ENCODE measurements around the gene CDCA5.

CDCA5 gene

DNA sequence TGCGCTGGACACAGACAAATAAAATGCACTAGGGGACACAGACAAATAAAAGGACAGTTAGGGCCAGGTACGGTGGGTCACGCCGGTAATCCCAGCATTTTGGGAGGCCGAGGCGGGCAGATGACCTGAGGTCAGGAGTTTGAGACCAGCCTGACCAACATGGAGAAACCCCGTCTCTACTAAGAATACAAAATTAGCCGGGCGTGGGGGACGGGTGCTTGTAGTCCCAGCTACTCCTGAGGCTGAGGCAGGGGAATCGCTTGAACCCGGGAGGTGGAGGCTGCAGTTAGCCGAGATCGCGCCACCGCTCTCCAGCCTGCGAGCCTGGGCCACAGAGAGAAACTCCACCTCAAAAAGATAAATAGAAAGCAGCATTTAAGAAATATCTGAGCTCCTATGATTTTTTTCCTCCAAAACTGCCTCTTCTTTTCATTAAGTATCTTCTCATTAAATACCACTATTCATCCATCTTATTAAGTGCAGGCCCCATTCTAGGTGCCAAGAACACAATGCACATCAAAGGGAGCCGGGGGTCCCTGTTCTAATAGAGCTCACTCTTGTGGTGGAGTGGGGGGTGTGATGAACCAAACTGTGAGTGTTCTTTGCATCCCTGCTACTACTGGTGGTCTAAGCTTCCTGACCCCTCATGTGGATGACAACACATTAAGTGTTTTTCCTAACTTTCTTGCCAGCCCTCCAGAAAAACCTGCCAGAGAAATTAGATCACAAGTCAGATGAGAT is 34.4 kb upstream of the CDCA5 start:
- Histone ChIP-seq H3K4me1 (ENCODE audit: control insufficient read depth, insufficient read depth, low read length, unreplicated experiment) (peaks cover 20% of the 10 kb centered on the region), H3K4me3 (ENCODE audit: low read depth, low read length) (no peak overlapping the region), H3K27ac (ENCODE audit: low read depth, low read length) (no peak overlapping the region), H3K36me3 (ENCODE audit: insufficient read depth, low read length) (peaks cover 13% of the 10 kb centered on the region; the same call in 1 of the 2 replicates), H2AFZ (ENCODE audit: low read length, unreplicated experiment) (no peak overlapping the region), H3K27me3 (ENCODE audit: insufficient read depth, low read length) (no peaks in the 10 kb centered on the region), H3K79me2 (ENCODE audit: control insufficient read depth, insufficient read depth, low read length, unreplicated experiment) (peaks cover 48% of the 10 kb centered on the region)

DNA sequence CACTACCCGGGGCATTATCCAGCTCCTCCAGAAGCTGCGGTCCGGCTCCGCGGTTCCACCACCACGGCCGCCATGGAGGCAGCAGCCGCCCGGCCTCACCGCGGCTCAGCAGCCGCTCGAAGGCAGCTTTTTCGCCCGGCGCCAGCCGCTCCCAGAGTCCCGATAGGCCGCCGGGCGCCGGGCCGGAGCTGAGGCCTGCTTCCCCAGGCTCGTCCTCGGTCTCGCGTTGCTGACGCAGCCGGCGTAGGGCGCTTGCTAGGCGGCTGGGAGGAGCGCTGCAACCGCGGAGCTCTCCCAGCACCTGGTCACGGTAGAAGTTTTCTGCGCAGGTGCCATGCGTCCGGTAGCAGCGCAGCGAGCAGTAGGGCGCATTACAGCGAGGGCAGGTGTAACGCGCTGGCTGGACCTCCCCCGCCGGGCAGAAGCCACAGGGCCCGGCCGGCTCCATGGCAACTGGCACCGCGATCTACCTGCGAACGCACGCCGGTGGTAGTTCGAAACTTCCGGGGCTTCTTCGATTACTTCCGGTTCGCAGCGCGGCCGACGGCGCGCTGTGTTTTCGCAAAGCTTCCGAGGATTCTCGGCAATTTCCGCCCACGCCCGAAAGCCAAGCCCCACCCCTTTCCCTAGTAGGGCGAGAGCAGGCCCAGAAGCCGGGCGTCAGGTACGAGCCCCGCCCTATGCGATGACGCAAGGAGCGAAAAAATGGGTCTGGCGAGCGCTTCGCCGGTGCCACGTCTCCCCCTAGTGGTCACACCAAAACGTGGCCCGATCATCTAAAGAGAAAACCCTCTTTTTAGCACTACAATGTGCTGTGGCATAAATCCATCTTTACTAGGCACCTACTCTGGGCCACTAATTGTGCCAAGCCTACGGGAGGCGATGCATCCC is 33.6 kb upstream of the CDCA5 start, which contains the start of gene ZNHIT2:
ZNHIT2 (minus strand) TSS at position 496 of the 891 bp plus-strand sequence; CDS start at position 448, 48 bp downstream.
- no peak within 1 kb of the TSS for H2AFZ ChIP-seq (ENCODE audit: low read length, unreplicated experiment)
- peaks cover 13% of the 10 kb centered on the region; the same call in 1 of the 2 replicates for H3K36me3 ChIP-seq (ENCODE audit: insufficient read depth, low read length)
- peak within 1 kb of the TSS; percentile 65 for H3K27ac ChIP-seq (ENCODE audit: low read depth, low read length)
- H3K4me3 ChIP-seq (ENCODE audit: low read depth, low read length), result peak within 1 kb of the TSS; percentile 78
- no peaks in the 10 kb centered on the region for H3K27me3 ChIP-seq (ENCODE audit: insufficient read depth, low read length)
- H3K79me2 ChIP-seq (ENCODE audit: control insufficient read depth, insufficient read depth, low read length, unreplicated experiment), result peaks cover 42% of the 10 kb centered on the region
- peaks cover 15% of the 10 kb centered on the region for H3K4me1 ChIP-seq (ENCODE audit: control insufficient read depth, insufficient read depth, low read length, unreplicated experiment)

DNA sequence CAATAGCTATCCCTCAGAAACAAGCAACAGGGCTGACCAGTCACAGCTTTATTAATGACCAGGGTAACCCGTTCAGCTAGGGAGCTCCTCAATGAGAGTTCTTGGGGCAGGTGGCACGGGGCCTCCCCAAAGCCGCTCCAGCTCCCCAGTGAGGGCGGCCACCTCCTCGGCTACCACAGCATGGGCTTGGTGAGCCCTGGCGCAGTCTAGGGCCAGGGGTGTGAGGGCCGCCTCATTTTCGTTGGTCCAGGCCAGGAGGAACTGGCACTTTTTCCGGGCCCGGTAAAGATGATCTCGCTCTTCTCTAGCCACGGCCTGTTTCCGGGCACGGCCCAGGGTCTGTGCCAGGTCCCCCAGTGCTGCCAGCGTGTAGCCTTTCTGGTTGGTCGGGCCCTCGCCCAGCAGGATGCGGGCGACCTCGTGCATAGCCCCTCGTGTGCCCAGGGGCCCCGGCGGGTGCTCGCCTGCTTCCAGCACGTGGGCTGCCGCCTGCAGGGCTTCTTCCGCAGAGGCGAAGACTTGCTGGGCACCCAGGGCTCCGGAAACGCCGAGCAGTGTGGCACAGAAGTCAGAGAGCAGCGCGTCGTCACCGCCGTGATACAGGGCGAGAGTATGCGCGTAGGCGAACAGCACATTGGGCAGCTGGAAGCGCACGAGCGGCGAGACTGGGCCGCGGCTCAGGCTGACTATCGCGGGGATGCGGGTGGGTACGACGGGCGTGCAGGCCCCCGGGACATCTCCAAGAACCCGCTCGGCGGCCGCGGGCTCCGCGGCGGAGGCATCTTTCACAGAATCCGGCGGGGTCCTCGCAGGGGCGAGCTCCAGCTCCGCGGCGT is 32.7 kb upstream of the CDCA5 start:
- H3K27me3 ChIP-seq (ENCODE audit: insufficient read depth, low read length), result no peaks in the 10 kb centered on the region
- peaks cover 19% of the 10 kb centered on the region for H3K4me1 ChIP-seq (ENCODE audit: control insufficient read depth, insufficient read depth, low read length, unreplicated experiment)
- peaks cover 34% of the 10 kb centered on the region for H3K79me2 ChIP-seq (ENCODE audit: control insufficient read depth, insufficient read depth, low read length, unreplicated experiment)
- no peak overlapping the region for H2AFZ ChIP-seq (ENCODE audit: low read length, unreplicated experiment)
- peaks cover 13% of the 10 kb centered on the region; the same call in 1 of the 2 replicates for H3K36me3 ChIP-seq (ENCODE audit: insufficient read depth, low read length)
- H3K4me3 ChIP-seq (ENCODE audit: low read depth, low read length), result peak overlapping the region; percentile 78
- H3K27ac ChIP-seq (ENCODE audit: low read depth, low read length), result peak overlapping the region; percentile 65

DNA sequence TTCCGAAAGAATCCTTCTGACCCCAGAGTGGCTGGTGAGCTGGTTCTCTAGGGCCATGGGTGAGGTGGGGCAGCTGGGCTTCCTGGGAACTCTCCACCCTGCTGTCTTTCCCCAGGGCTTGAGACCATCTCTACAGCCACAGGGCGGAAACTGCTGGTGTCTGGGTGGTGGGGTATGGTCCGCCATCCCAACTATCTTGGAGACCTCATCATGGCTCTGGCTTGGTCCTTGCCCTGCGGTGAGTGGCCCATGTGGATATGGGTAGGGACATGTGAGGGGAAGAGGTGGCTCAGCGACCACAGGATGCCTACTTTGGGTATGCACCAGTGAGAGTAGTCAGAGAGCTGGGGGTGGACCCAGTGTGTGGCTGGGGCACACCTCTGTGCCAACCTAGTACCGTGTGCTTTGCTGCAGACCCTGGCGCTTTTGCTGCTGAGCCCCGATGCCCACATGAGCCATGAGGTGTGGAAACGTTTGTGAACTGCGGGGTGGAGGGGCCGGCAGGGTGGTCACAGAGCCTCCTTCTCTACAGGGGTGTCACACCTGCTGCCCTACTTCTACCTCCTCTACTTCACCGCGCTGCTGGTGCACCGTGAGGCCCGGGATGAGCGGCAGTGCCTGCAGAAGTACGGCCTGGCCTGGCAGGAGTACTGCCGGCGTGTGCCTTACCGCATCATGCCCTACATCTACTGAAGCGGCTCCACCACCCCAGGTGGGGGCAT is 31.7 kb upstream of the CDCA5 start:
- Histone ChIP-seq H3K4me3 (ENCODE audit: low read depth, low read length) (peak overlapping the region; percentile 78; the same call in 1 of the 2 replicates), H2AFZ (ENCODE audit: low read length, unreplicated experiment) (no peak overlapping the region), H3K27me3 (ENCODE audit: insufficient read depth, low read length) (no peaks in the 10 kb centered on the region), H3K79me2 (ENCODE audit: control insufficient read depth, insufficient read depth, low read length, unreplicated experiment) (peaks cover 24% of the 10 kb centered on the region), H3K36me3 (ENCODE audit: insufficient read depth, low read length) (peaks cover 8% of the 10 kb centered on the region; the same call in 1 of the 2 replicates), H3K4me1 (ENCODE audit: control insufficient read depth, insufficient read depth, low read length, unreplicated experiment) (peaks cover 13% of the 10 kb centered on the region), H3K27ac (ENCODE audit: low read depth, low read length) (no peak overlapping the region)

DNA sequence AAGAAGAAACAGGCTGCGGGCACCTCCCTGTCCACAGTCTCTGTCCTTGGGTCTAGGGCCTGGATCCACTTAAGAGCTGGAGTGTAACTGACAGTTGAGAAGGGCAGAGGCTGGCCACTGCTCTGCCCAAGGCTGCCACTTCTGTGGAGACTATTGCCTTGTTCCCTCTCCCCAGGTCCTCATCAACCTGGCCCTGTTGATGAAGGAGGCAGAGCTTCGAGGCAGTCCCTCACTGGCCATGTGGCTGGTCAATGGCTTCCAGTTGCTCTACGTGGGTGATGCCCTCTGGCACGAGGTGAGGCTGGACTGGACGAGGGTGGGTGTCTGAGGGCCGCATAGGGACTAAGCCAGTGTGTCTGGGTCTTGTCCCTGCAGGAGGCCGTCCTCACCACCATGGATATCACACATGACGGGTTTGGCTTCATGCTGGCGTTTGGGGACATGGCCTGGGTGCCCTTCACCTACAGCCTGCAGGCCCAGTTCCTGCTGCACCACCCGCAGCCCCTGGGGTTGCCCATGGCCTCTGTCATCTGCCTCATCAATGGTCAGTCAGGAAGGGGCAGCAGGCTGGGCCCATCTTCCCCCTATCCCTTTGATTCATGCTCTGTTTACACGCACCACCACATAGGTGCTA is 30.8 kb upstream of the CDCA5 start:
- H3K36me3 ChIP-seq (ENCODE audit: insufficient read depth, low read length), result peaks cover 2% of the 10 kb centered on the region; the same call in 1 of the 2 replicates
- H3K27ac ChIP-seq (ENCODE audit: low read depth, low read length), result no peak overlapping the region
- H3K79me2 ChIP-seq (ENCODE audit: control insufficient read depth, insufficient read depth, low read length, unreplicated experiment), result peaks cover 15% of the 10 kb centered on the region
- no peak overlapping the region for H2AFZ ChIP-seq (ENCODE audit: low read length, unreplicated experiment)
- H3K4me3 ChIP-seq (ENCODE audit: low read depth, low read length), result no peak overlapping the region
- H3K4me1 ChIP-seq (ENCODE audit: control insufficient read depth, insufficient read depth, low read length, unreplicated experiment), result peaks cover 12% of the 10 kb centered on the region
- H3K27me3 ChIP-seq (ENCODE audit: insufficient read depth, low read length), result no peaks in the 10 kb centered on the region

DNA sequence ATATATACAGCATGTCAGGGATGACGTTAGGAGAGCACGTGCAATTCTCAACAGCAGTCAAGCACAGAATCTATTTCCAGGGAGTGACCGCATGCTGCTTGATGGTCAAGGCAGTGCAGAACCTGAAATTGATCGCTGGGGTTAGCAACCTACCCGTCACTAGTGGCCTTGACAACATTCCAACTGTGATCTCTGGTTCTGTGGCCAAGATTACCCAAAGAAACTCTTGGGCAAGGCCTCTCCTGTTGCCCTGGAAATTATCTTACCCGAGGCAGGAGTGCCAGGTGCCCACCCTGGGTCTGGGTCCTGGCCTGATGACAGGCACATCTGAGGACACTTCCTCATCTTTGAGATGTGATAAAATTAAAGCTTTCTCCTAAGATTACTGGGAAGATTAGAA is 30.0 kb upstream of the CDCA5 start:
- H3K4me3 ChIP-seq (ENCODE audit: low read depth, low read length), result no peak overlapping the region
- peaks cover 12% of the 10 kb centered on the region for H3K4me1 ChIP-seq (ENCODE audit: control insufficient read depth, insufficient read depth, low read length, unreplicated experiment)
- H3K79me2 ChIP-seq (ENCODE audit: control insufficient read depth, insufficient read depth, low read length, unreplicated experiment), result peaks cover 13% of the 10 kb centered on the region
- H3K27ac ChIP-seq (ENCODE audit: low read depth, low read length), result no peak overlapping the region
- no peaks in the 10 kb centered on the region for H3K27me3 ChIP-seq (ENCODE audit: insufficient read depth, low read length)
- no peak overlapping the region for H2AFZ ChIP-seq (ENCODE audit: low read length, unreplicated experiment)
- H3K36me3 ChIP-seq (ENCODE audit: insufficient read depth, low read length), result no peaks in the 10 kb centered on the region

DNA sequence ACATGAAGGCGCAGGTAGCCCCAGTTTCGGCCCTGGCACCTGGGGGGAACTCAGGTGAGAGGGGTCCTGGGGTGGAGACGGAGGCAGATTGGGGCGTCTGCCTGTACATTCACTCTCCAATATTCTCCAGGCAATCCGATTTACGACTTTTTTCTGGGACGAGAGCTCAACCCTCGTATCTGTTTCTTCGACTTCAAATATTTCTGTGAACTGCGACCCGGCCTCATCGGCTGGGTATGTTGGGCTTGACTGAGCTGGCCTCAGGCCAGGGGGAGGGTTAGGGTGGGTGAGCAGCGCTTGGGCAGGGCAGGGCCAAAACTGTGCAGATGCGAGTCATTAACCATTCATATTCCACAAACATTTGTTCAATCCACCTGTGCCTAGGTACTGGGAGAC is 29.5 kb upstream of the CDCA5 start:
- peaks cover 12% of the 10 kb centered on the region for H3K4me1 ChIP-seq (ENCODE audit: control insufficient read depth, insufficient read depth, low read length, unreplicated experiment)
- no peak overlapping the region for H3K27ac ChIP-seq (ENCODE audit: low read depth, low read length)
- H3K36me3 ChIP-seq (ENCODE audit: insufficient read depth, low read length), result no peaks in the 10 kb centered on the region
- peaks cover 13% of the 10 kb centered on the region for H3K79me2 ChIP-seq (ENCODE audit: control insufficient read depth, insufficient read depth, low read length, unreplicated experiment)
- no peak overlapping the region for H2AFZ ChIP-seq (ENCODE audit: low read length, unreplicated experiment)
- no peaks in the 10 kb centered on the region for H3K27me3 ChIP-seq (ENCODE audit: insufficient read depth, low read length)
- 0 out of 2 replicates have a peak overlapping the region, but pooled peaks have one; percentile 63 for H3K4me3 ChIP-seq (ENCODE audit: low read depth, low read length)

DNA sequence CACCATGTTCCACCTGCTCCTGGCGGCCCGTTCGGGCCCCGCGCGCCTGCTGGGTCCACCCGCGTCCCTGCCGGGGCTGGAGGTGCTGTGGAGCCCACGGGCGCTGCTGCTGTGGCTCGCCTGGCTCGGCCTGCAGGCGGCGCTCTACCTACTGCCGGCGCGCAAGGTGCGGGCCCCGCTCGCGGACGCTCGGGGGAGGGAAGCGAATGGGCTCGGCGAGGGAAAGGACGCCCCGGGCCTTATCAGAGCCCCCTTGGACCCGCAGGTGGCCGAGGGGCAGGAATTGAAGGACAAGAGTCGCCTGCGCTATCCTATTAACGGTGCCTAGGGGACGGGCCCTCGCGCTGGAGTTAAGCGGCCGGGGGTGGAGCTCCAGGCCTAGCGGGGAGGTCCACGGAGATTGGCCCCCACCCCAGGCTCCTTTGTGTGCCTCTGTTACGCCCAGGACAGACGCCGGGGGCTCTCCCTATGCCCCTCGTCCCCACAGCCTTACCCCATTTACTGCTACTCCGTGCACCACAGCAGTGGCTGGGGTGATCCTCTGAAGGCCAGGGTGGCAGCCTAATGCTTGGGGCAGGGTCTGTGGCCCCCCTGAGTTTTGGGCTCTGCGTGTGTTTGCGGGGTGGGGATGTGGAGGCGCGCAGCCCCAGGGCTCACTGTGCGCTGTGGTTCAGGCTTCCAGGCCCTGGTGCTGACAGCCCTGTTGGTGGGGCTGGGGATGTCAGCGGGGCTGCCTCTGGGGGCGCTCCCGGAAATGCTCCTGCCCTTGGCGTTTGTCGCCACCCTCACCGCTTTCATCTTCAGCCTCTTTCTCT is 28.9 kb upstream of the CDCA5 start:
- H3K27ac ChIP-seq (ENCODE audit: low read depth, low read length), result no peak overlapping the region
- H2AFZ ChIP-seq (ENCODE audit: low read length, unreplicated experiment), result peak overlapping the region; percentile 30
- peak overlapping the region; percentile 63 for H3K4me3 ChIP-seq (ENCODE audit: low read depth, low read length)
- H3K4me1 ChIP-seq (ENCODE audit: control insufficient read depth, insufficient read depth, low read length, unreplicated experiment), result peaks cover 12% of the 10 kb centered on the region
- no peaks in the 10 kb centered on the region for H3K36me3 ChIP-seq (ENCODE audit: insufficient read depth, low read length)
- H3K79me2 ChIP-seq (ENCODE audit: control insufficient read depth, insufficient read depth, low read length, unreplicated experiment), result peaks cover 13% of the 10 kb centered on the region
- no peaks in the 10 kb centered on the region for H3K27me3 ChIP-seq (ENCODE audit: insufficient read depth, low read length)

Measured in ACC112 (cell line).